ENCODE data around the gene KCNA4.

Gene KCNA4

DNA sequence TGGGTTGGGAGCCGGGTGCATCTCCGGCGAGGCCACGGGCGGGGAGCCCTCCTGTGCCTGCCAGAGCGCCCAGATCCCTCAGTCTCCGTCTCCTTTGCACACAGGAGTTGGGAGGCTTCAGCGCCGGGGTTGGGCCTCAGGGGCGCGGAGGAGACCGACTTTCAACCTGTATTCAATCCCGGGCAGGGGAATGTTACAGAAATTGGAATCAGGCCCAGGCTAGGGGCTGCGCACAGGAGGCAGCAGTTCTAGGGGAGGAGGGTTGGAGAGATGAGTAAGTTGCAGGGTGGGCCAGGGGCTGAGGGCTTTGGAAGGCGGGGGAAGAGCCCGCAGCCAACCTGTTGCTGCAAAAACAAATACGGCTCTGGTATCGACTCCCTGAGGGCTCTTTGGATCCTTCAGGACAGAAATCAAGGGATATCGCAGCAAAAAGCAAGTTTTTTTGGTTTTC is 640 bp upstream of the KCNA4 start:
- no peak for DNase-seq (ENCODE audit: low read depth)
- no peak overlapping the region for H3K4me3 ChIP-seq (ENCODE audit: low read length)

DNA sequence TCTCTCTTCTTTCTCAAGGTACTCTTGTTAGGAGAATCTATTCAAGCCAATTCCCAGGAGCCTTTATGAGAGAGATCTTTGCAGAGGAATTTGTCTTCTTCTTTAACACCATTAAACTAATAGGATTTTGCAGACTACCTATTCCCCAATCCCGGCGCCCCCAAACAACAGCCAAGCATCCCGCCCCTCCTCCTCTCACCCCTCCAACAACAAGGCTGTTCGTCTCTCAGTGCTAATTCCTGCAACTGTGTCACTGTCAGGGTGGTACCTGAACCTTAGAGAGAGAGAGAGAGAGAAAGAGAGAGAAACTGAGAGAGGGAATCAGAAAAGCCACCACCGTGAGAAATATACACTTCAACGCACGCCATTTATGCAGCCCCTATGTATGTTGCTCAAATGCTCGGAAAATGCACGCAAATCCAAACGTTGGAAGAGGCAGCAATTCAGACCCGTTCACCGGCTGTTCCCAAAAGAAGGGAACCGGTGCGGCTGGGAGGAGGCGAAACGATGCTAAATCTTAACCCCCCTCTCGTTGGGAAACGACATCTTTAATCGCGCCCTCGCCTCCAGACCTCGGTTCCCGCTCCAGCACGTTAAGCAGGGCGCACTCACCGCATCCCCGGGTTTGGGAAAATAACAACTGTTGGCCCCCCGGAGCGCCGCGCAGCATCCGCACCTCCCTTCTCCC is 961 bp downstream of the KCNA4 start:
- DNase-seq (ENCODE audit: low read depth) = no peak
- TF ChIP-seq, protein P1, sequence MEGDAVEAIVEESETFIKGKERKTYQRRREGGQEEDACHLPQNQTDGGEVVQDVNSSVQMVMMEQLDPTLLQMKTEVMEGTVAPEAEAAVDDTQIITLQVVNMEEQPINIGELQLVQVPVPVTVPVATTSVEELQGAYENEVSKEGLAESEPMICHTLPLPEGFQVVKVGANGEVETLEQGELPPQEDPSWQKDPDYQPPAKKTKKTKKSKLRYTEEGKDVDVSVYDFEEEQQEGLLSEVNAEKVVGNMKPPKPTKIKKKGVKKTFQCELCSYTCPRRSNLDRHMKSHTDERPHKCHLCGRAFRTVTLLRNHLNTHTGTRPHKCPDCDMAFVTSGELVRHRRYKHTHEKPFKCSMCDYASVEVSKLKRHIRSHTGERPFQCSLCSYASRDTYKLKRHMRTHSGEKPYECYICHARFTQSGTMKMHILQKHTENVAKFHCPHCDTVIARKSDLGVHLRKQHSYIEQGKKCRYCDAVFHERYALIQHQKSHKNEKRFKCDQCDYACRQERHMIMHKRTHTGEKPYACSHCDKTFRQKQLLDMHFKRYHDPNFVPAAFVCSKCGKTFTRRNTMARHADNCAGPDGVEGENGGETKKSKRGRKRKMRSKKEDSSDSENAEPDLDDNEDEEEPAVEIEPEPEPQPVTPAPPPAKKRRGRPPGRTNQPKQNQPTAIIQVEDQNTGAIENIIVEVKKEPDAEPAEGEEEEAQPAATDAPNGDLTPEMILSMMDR (conservative IDR thresholded peaks at IDR 0.05; ENCODE audit: low read length) = no peak
- H3K4me3 ChIP-seq (ENCODE audit: low read length) = no peak overlapping the region

More for the DNA sequence above, 640 bp upstream of the KCNA4 start:
- TF ChIP-seq, protein P1 (conservative IDR thresholded peaks at IDR 0.05; ENCODE audit: low read length) = no peak

DNA sequence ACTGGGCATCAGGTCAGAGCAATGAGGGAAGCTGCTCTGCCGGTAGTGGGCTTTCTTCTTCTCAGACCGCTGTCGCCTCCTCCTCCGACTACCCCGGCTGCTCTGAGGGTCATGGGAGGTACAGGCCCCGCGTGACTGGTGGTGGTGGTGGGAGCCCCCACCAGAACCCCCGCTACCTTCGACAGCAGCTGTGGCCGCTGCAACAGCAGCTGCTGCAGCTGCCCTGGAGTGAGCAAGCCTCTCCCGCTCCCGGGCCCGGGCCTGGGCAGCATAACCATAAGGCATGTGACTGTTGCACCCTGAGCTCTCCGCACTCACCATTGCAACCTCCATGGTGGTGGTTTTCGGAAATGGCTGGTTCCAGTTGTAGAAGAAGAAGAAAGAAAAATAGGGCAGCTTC is 4.5 kb downstream of the KCNA4 start:
- DNase-seq (ENCODE audit: low read depth) = no peak
- H3K4me3 ChIP-seq (ENCODE audit: low read length) = no peak overlapping the region
- TF ChIP-seq, protein P1 (conservative IDR thresholded peaks at IDR 0.05; ENCODE audit: low read length) = no peak

DNA sequence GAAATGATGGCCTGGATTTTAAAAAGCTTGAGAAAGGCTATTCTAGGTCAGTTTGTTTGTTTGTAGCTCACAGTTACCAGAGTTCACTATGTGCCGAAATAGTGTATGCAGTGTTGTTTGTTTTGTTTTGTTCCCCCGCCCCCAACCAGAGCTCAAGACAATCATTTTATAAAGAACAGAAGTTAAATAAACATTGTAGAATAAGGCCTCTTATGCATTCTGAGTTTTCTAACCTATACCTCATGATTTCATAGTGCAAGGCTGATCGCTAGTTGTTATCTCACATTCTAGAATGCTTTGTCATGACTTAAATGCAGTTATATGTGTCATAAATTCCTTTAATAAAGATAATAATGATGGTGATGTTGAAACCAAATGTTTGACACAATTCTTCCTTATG is 7.8 kb downstream of the KCNA4 start:
- H3K4me3 ChIP-seq (ENCODE audit: low read length) = no peak overlapping the region
- no peak for DNase-seq (ENCODE audit: low read depth)
- TF ChIP-seq, protein P1 (conservative IDR thresholded peaks at IDR 0.05; ENCODE audit: low read length) = no peak

DNA sequence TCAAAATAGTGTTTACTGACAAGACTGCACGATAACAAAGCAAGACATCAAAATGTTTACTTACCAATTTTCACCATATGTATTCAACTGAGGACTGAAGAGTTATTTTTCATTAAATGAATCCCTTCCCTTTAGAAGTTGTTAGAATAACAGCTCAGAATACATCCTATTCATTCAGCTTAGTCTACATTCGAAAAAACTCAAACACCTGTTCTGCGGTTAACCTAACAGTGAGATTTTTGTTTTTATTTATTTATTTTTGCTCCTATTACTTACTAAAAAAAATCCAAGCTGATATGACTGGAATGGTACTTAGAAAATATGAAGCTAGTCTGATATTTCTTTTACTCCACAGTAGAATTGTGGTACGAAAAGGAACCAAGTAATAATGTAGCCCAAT is 10.0 kb downstream of the KCNA4 start:
- no peak for DNase-seq (ENCODE audit: low read depth)
- H3K4me3 ChIP-seq (ENCODE audit: low read length) = no peak overlapping the region
- TF ChIP-seq, protein P1 (conservative IDR thresholded peaks at IDR 0.05; ENCODE audit: low read length) = no peak

DNA sequence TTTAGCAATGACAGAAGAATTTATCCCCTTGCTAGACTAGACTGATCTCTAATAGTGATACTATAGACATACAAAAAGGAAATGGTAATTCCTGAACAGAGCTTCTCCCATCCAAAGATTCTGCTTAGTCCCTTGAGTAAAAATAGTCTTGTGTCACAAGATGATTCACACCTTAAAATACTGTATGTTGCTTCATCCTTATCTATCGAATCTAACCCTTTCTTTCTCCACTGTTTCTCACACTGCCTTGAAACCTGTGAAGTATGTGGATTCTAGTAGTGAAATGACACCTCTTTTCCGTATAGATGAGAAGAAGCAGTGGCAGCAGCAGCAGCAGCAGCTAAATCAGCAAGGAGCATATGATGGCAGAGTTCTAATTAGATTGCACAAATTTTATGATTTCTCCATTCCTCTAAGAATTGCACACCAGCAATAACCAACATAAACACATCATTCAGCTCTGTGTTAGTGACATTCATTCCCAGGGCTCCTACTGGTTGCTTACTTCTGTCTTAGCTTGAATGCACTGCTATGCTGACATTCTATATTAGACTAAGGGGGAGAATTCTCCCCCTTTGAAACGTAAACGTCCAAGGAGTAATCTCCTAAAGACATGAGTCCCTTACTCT is 14.6 kb downstream of the KCNA4 start:
- H3K4me3 ChIP-seq (ENCODE audit: low read length) = no peak overlapping the region
- no peak for DNase-seq (ENCODE audit: low read depth)
- TF ChIP-seq, protein P1 (conservative IDR thresholded peaks at IDR 0.05; ENCODE audit: low read length) = no peak
